ENCODE data around the gene MYCBP. TPM values are rescaled to one million over a fixed set of nuclear protein-coding genes. Genes with fewer than 3 reads are reported as not detected.

The MYCBP gene
- total and polyA plus RNA-seq, 2 of the 8 experiments (the other 6 are each of a cell fraction or from before 2014, with no cell fraction given): 22.4 to 38.2 TPM

- TF ChIP-seq CHD7 (IDR thresholded peaks at IDR 0.05; ENCODE audit: insufficient replicate concordance, low read length) (no peak), SP1 (IDR thresholded peaks at IDR 0.05; ENCODE audit: low read depth, low read length) (no peak), GABPA (IDR thresholded peaks at IDR 0.05; ENCODE audit: borderline replicate concordance, insufficient read depth, low read length) (no peak), POLR2AphosphoS5 (IDR thresholded peaks at IDR 0.05; ENCODE audit: low read depth, low read length) (no peak), ATF3 (IDR thresholded peaks at IDR 0.05; ENCODE audit: insufficient read depth, low read depth, low read length) (no peak), TBP (IDR thresholded peaks at IDR 0.05; ENCODE audit: low read depth, low read length) (no peak), ZNF274 (IDR thresholded peaks at IDR 0.05; ENCODE audit: borderline replicate concordance, extremely low read depth, low read length) (no peak), BCL11A (IDR thresholded peaks at IDR 0.05; ENCODE audit: low read depth in 2 of 2, low read length in 2 of 2) (no peak), TAF1 (IDR thresholded peaks at IDR 0.05; ENCODE audit: low read depth, low read length) (no peak), SIX5 (IDR thresholded peaks at IDR 0.05; ENCODE audit: low read depth, low read length) (no peak), CHD1 (IDR thresholded peaks at IDR 0.05; ENCODE audit: low read depth, low read length) (no peak), YY1 (IDR thresholded peaks at IDR 0.05; ENCODE audit: low read depth, low read length) (no peak)
Measured at GRCh38 chr1:38812981-38813380, 60.2 kb downstream of the MYCBP start (continued).
